ENCODE results near the gene PLXNC1.

Gene PLXNC1

DNA sequence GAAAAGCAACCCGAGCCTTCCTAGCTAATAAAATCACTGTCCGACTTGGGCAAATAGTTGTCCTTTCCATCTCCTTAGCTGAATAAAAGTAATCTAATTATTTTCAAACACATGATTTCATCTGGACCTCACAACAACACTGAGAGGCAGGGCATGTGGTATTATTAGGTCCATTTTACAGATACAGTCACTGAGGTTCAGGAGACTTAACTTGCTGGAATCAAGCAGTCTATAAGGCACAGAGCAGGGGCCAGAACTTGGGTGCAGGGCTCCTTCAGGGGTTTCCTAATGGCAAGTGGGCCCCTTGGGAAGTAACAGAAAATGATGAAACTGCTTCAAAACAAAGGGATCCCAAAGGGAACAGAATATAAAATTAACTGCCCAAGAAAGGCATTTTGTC lies 15.5 kb downstream of the PLXNC1 start:
- DNase-seq: no peak

DNA sequence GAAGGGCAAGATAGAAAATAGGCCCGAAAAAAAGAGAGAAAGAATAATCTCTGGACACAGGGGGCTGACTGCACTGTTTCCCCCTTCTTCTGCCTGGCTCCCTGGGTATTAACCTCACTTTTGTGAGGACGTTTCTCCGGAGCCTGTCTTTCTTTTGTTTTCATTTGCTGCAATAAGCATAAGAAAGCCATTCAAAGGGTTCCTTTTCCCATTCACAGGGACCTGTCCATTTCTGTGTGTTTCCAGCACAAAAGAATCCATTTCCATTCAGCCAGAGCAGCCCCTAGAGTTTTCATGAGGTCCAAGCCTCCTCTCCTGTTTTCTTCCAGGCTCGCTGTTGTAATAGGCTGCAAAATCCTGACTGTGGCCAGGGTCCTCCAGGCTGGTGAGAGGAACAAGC lies 16.8 kb downstream of the PLXNC1 start:
- DNase-seq: no peak

DNA sequence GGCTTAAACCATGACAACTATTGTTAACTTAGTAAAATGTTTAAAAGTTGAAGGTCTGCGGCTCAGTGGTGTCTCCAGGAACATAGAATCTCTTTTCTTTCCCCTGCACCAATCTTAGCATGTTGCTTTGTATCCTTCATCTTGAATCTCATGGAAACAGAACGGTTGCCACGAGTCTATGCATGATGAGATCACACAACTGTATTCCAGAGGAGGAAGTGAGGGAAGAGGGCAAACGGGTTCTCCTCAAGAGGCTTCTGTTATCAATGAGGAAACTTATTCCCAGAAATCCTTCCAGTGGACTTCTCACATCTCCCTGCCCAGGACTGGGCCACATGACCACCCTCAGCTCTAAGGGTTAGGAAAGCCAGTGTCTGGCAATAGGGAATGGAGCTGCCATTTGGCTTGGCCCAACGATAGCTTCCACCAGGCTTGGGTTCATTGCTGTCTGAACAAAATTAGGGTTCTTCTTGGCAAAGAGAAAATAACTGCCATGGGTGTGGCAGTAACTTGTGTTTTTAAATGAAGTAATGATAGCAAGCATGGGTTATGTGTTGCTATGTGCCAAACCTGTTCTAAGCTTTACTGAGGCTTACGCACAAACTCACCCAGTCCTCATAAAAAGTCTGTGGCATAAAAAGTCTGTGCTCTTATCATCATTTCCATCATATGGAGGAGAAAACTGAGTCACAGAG lies 17.4 kb downstream of the PLXNC1 start:
- DNase-seq: no peak

DNA sequence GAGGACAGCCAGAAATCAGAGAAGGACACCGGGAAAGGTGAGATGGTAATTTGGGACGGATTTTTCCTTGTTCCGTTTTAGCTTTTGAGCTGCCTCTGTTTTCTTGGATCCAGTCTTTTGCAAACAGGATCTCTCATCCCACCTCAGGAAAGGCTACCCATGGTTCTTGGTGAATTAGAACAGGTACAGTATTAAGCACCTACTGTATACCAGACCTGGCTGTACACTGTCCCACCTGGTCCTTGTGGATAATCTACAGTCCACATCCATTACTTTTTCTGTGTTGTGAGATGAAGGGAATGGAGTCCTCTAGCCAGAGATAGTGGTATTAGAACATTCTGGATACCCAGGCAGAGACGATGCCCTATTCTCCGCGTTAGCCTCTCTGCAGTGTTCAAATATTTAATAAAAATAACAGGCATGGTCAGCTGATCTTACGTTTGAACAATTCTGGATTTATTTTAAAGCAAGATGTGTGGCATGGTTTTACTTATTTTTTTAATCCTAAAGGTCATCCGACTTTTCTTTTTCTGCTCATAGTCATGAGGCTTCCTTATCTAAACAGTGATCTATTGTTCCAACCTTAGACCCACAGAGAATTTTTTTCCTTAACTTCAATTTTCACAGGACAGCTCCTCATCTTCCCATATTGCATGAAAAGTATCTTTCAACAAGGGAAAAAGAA lies 18.8 kb downstream of the PLXNC1 start:
- DNase-seq: no peak

DNA sequence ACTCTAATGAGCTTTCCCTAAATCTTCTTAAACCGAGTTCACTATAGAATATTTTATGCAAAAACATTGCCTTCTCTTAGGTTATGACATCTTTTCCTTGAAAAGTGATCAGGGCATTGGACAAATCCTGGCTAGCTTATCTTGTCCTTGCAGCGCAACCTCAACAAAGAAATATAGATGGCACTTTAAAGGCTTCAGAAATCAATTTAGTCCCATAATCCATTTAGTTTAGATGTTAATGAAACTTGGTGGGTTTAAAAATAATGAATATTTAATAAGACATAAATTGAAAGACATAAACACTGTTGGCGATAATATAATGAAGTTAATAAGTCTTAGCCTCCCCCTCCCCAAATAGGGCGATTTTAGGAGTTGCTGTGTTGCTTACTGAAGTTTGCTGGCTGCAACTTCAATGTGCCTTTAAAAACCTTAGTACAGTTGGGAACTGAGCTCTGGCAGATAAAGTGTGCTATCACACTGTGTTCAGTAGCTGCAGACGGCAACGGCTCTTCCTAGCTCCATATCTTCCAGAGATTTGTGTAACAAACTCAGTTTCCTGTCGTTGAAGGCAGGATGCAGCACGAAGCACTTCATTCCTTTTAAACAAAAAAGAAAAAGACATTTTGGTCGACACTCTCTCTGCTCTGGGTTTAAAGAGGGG lies 19.5 kb downstream of the PLXNC1 start:
- DNase-seq: no peak

DNA sequence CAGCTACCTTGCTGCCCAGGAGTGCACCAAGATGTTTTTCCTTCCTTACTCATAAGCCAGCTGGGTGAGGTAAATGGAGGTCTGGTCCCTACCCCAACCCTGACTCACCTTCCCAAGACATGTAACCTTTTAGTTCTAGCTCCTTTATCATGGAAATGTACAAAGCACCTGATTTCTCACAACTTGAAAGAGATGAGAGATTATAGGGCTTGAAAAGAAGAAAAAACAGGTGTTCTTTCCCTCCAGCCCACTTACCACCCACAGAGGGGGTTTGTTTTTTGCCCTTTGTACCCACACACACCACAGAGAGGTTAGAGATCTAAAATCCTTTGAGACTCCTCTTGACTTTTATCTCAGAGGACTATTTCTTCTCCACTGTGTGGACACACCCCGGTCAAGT lies 21.1 kb downstream of the PLXNC1 start:
- no peak for DNase-seq

DNA sequence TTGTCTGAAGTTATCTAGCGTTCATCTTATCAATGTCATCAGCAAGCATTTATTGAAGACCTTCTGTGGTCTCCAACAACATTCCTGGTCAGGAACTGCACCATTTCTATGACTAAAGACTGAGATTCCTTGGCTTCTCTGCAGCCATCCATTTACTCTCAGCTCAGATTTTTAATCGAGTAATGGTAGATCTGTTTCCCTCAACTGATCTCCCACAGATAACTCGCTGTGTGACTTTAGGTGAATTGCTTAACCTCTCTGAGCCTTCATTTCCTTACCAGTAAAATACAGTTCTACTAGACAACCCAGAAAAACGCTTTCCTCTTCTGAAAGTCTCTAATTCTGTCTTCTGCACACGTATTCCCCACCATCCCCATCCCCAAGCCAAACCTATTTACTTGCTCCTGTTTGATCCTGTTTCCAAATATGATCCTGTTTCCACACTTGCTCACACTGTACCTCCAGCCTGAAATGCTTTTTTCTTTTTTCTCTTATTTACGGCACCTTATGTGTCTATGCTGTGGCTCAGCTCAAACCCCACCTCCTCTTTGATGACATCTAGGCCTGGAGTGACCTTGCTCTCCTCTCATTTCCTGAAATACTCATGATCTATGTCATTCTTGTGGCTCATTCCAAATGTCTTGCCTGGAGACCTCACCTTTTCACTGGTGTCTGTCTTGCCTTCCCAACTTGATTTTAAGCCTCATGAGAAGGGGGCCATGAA lies 21.8 kb downstream of the PLXNC1 start:
- DNase-seq: no peak

DNA sequence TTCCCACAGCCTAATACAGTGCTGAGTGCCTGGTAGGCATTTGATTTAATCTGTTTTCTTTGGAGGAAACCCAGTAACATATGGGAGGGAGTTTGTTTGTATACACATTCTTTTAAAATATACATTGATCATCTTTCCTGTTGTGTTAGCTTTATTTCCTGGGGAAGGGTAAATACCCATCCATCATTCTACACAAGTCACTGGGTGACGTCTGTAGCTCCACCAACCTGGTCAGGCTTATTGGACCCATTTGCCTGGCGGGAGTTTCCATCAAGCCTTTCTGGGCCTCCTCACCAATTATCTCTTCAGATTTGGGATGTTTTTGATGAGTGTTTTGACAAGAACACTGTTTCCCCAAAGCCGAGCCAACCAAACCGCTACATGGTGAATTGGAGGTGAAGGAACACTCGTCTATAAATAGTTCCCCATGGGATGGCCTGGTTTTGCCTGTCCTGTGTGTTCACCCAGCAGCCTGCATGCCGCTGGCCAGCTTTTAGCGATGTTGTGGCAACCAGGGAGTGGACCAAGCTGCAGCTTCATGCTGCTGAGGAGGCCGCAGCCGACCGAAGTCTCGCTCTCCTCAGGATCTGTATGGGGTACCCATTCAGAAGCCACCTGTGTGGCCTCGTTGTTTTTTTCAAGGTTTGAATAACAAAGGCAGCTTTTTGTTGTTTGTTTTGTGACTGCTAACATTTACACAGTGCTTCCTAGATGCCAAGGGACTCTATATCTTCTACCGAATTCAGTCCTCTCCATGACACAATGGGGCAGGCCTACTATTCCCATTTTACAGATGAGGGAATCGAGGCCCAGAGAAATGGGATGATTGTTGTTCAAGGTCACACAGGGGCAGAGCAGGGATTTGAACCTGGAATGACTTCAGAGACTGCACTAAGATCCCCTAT lies 22.6 kb downstream of the PLXNC1 start:
- no peak for DNase-seq

DNA sequence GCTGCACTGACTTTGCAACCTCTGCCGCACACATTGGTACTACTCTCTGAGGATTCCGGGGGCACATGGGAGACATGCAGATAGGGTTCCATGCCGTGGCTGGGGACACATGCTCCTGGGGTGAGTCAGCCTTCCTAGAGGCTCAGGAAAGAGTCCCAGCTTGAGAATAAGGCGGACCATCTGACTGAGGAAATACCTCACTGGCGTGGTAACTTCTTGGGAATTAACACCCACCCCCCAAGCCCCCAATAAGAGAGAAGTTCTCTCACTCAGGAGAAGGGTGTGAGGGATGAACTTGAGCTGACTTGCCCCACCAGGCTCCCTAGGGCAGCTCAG lies 23.2 kb downstream of the PLXNC1 start:
- no peak for DNase-seq

DNA sequence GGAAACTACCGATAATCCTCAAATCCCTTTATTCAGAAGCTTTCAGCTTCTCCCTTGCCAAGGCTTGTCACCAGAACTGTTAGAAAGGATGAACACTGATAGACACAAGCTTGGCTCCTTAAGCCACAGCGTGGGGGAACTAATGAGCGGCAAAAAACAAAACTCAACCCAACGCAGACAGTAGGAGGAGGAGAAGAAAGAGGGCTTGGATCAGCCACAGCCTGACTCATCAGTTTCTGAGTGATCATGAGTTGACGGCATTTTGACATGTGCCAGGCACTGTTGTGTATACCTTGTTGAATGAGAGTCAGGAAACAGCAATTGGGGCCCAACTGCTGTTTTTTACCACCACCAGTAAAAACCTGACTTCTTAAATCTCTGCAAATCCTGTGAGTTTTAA lies 23.7 kb downstream of the PLXNC1 start:
- no peak for DNase-seq

DNA sequence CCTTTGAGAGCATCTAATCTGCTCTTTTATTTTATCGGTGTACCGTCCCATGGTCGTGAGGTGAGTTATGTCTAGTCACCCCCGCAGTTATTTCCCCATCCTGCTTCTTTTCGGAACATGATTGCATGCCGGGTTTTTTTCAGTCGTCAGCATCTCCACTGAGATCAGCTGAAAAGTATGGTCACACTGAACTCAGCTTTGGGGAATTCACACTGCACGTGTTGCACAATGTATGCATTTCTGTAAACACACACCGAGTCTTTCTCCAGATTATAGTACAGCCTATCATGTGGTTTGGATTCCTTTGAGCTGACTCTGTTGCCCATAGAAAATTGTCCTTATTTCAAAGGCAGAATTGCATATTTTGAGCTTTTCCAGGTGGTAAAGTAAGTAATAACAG lies 24.6 kb downstream of the PLXNC1 start:
- no peak for DNase-seq

DNA sequence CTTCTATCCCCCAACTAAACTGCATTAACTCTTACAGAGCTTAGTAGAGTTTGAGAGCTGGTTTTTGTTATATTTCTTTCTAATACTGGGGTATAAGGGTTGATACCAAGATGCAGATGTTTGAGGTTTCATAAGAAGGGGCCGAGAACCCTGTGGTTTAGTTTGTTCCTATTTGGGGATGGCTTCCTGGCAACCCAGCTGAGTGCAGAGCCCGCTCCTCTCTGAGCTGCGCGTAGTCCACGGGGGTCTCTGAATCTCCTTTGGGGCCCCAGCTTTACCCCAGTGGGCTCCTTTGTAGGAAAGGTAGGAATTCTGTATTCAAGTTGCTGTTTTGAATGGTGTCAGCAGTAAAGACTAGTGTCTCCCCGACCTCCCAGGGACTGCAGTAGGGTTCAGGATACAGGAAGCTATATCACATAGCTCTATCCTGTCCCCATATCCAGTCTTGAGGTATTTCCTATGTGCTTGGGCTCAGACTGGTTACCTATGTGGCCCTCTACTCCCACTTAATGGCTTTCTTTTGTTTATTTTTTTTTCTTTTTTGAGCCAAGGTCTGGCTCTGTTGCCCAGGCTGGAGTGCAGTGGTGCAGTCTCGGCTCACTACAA lies 25.4 kb downstream of the PLXNC1 start:
- no peak for DNase-seq

DNA sequence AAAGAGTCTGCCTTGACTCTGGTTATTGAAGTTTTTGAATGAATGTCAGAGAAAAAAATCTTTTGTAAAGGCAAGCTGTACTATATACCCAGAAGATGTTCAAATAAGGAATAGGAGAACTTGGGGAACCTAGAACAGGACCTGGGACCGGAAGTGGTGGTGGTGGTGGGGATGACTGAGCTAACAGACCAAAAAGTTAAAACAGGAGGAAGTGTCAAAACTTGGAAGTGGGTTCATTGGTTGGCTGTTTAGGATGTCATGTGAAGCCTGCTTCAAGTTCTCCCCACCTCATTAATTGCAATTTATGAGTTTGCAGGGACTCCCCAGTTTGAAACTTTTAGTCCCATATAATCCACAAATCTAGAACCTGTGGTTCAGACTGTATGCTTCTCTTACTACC lies 26.2 kb downstream of the PLXNC1 start:
- no peak for DNase-seq

DNA sequence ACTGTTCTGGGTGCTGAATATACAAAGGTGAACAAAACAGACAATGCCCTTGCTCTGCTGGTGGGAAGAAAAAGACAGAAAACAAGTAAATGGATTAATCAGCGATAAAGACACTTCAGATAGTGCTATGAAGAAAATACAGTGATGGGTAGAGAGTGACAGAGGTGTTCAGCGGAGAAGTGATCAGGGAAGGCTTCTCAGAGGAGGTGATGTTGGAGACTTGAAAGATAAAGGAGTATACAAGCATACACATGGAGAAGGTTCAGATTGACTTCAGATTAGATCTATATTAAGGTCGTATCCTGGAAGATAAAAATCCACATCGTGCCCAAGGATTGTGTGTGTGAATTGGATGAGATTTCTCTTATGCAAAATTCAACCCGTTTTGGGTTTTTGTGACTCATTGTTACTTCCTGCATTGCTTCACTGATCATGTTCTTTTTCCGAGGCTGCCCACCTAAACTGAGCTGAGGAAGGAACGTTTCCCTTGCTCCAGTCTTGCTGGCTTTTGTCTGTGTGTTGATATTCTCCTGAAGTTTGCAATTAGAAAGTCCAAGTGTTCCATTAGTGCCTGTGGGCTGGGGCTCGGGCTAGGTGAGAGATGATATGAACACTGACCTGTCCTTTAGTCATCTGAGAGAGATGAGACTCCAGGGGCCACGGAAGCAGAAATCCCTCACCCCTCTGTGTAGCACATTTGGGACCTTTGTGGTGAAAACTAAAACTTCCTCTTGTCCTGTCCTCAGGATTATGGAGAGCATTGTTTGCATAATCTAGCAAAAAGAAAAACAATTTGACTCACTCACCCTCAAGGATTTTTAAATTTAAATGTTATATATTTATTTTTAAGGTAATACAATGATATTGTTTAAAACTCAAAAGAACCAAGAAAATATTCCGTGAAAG lies 27.6 kb downstream of the PLXNC1 start:
- no peak for DNase-seq

DNA sequence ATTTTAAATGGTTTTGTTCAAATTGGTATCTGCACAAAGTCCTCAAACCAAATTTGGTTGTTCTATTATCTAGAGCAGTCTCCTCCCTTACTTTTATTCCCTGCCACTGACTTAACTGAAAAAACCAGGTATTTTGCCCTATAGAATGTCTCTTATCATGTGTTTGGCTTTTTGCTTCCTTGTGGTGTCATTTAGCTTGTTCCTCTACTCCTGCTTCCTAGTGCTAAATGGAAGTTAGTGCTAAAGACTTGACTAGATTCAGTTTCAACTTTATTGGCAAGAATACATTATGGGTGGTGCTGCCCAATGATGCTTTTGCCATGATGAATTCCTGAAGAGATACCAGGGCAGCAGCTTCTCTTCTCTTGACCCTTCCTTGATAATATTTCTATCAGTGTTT lies 29.7 kb downstream of the PLXNC1 start:
- no peak for DNase-seq

DNA sequence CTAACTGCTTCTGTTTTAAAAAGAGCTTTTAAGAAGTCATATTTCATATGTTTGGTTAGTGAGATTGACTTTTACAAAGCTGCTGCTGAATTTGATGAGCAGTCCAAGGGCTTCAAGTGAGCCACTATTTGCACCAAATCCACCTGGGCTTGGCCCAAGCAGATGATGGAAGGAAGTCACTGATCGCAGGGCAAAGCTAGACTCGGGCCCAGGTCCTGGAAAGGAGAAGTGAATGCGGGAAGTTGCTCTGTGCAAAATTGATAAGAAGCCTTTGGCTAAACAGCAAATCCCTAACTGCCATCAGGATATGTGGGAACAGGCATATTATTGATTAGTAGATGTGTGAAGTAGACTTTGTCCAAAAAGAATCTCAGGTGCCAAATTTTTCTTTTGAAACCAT lies 30.5 kb downstream of the PLXNC1 start:
- no peak for DNase-seq

DNA sequence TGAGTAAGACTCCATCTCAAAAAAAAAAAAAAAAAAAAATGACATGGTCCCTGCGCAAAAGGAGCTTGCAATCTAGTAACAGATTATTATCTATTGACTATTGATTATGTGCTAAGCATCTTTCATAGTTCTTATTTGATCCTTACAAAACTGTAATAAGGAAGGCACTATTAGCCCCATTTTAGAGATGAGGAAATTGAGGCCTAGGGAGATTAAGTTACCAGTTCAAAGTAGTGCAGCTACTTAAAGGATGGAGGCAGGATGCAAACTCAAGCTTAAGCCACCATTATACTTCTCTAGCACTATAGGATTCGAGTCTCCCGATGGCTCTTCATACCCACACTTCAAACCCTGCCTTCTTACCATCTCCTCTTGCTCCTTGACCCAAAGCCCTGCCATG lies 31.3 kb downstream of the PLXNC1 start:
- DNase-seq: no peak

DNA sequence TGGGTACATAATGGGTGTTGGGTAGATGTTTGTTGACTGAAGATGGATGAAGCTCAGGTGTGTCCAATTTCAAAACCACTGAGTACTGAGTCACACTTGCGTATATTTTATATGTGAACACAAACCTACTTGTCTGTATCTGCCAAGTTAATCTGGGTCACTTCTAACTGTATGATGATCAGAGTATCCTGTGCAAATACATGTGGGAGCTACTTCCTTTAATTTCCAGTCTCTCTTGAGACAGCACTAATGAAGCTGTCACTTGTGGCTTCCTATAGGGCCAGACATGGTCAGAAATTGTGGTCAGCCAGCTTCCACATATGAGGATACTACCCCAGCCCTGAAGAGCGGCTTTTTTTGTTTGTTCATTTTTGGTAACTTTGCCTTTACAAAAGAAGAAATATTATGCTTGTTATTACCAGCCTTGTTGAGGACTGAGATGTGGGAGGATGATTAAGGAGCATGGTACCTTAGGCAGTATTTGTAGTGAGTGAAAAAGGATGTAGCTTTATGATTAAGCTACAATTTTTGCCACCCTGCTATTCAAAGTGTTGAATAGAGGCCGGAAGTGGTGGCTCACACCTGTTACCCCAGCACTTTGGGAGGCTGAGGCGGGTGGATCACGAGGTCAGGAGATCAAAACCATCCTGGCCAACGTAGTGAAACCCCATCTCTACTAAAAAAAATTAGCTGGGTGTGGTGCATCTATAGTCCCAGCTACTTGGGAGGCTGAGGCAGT lies 32.4 kb downstream of the PLXNC1 start:
- DNase-seq: no peak

DNA sequence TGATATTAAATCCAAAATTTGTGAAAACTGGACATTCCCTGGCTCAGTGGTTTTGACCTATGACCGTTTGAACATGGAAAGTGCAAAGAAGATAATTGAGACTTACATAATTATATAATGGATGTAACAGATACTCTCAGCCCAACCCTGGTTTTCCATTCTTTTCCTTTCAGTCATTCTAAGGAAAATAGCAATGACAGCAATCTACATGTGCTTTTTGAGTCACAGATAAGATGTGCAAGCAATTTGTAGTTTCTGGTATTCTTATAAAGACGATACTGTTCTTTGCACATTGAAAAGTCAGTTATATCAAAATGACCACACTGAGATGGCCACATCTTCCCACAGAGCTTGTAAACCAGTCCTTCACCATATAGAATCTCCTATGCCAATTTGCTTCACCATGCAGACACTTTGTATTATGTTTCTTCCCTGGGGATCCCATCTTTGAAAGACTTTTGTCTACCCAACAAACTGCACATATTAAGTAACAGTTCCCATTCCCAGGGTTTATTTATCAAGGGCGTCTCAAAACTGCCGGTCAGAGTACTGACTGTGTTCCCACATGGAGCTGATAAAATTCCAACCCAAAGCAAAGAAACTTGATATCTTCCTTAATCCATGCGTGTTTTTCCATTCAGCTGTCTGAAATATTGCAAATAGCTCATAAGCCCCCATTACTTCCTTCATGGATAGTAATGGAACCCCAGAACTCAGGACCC lies 34.8 kb downstream of the PLXNC1 start:
- DNase-seq: no peak
